ENCODE measurements around the gene TSPAN18.
A peak's percentile ranks its signal among the peaks of the same experiment; 100 is the strongest.

The TSPAN18 gene

DNA sequence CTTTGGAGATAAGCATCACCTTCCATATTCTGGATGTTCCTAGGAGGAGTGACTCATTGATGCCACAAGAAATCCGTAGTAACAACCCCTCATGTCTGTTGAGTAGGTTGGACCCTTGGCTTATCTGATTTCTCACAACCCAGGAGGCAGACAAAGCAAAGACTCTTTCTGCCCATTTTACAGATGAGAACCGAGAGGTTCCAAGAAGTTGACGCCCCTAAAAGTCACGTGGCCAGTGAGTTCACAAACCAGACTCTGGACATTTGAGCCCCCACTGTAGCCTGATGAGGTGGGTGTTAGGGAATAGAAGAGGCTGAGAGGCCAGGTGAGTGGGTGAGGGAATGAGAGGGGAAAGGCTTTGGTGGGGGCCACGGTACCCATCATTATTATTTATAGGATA, 70.3 kb downstream of the TSPAN18 start:
- no peak for DNase-seq (ENCODE audit: low spot score)

DNA sequence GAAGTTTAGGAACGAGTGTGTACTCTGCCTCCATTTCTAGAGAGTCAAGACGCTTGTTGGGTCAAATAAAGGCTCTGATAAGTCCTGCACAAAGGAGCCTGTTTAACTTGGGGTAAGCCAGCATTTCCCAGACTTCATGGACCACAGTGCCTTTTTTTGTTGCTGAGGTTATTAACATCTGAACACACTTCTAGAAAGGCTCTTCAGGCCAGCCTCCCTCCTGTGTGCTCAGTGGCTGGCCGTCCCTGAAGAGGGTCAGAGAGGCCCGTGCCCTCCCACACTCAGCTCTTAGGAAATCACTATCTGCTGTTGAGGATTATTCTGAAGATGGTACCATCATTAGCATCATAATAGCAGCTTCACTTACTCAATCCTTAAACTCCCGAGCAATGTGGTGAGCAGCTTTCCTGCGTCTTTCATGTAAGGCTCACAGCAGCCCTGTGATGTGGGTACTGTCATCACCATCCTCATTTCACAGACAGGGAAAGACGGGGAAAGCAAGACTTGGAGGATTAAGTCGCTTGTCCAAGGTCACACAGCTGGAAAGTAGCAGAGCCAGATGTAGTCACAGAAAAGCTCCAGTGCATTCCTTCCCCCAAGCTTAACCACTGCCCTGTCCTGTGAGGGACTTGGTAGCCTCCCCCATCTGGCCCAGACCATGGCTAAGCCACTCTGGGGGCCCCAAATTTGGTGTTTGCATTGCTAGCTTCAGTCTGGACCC, 71.3 kb downstream of the TSPAN18 start:
- DNase-seq (ENCODE audit: low spot score): no peak

DNA sequence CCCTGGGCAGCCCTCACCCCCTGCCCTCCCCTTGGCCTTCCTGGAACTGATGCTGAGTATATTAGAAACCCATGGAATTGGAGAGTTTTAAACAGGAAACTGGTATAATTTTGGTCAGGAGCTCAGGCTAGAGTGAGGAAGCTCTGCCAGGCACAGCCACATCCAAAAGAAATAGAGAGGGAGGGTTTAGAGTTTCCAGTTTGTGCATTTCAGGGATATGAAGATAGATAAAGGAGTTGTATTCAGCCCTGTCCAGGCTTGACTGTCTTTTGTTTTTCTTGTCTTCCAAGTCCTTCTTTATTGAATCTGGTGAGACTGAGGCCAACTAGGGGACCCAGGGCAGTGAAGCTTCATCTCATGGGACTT, 71.8 kb downstream of the TSPAN18 start:
- no peak for DNase-seq (ENCODE audit: low spot score)

DNA sequence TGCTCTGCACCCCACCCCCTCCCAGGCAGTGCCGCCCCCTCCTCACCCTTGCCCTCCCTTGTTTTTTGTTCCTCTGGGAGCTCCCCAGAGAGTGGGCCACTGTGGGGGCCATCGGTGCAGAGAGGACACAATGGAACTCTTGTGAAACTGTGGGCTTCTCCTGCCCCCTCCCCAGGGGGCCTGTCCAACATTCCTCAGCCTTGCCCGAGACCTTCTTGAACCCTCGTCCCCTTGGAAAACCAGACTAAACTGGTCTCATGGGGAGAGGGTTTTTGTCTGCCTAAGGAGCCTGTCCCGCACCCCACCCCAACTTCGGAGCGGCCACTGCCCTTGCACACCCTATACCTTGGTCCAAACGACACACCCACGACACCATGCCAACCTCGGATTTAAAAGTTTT, 72.2 kb downstream of the TSPAN18 start:
- no peak for DNase-seq (ENCODE audit: low spot score)

DNA sequence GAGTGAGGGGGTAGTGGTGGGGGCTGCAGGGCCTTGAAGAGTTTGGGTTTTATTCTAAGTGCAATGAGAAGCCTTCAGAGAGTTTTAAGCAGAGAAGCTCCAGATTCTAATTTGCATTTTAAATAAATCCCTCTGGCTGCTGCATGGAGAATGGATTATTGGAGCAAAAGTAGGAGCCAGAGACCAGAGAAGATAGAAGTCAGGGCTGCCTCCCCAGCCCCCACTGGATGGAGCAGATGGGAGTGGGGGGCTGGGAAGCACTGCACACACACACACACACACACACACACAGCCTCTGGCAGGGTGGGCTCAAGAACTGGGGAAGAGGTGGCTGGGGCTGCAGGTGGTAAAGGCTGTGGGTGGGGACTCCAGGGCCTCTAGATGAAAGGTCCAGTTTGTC, 75.6 kb downstream of the TSPAN18 start:
- DNase-seq (ENCODE audit: low spot score): no peak

DNA sequence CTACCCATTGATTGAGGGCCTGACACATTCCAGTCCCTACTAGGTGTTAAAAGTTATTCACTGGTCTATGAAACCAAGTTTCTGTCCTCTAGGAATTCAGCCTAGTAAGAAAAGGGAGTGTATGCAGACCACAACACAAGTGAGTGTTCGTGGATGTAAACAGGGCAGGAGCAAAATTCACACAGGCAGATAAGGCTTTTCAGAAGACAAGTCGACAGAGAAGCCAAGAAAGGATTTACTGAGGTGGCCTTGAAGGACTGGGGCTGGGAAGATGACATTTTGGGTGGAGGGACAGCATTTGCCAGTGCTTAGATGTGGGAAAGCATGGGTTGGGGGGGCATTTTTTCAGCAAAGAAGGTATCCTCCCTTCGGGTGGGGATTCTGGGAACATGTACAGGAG, 76.2 kb downstream of the TSPAN18 start:
- DNase-seq (ENCODE audit: low spot score): no peak

DNA sequence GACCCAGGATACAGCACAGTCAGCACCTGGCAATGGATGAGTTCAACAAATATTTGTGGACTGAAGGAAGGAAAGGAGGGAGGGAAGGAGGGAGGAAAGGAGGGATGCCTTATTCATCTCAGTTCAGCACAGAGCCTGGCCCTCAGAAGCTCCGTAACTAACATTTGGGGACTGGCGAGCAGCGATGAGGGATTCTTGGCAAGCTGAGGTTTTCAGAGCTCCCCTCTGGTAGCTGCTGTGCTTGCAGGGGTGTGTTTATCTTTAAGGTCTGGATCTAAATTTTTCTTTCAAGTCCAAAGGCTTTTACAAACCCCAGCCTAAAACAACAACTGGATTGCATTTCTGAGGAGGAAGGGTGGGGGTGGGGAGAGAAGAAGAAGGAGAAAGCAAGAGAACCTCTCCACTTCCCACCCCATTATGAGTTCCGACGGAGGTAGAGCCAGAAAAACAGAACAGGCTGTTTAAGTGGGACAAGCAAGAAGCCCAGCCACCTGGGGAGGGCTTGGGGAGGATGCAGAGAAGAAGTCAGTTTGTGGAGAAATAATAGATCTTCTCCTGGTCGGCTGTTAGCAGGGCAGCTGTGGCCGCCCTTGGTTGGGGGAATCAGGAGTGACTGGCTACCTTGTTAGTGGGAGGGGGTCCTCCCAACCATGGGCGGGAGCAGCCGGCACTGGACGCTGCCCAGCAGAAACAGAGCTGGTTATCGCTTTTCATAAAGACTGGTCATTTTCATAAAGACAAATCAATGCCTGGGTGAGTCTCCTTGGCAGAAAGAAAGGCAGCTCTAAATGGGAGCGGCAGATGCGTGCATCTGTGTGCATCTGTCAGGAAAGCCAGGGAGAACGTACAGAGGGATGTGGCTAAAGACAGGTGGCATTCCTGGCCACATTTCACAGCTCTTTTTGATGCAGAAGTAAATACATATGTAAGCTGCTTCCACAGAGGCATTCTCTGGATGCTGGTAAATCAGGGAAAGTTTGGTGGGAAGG, 78.0 kb downstream of the TSPAN18 start:
- no peak for DNase-seq (ENCODE audit: low spot score)

DNA sequence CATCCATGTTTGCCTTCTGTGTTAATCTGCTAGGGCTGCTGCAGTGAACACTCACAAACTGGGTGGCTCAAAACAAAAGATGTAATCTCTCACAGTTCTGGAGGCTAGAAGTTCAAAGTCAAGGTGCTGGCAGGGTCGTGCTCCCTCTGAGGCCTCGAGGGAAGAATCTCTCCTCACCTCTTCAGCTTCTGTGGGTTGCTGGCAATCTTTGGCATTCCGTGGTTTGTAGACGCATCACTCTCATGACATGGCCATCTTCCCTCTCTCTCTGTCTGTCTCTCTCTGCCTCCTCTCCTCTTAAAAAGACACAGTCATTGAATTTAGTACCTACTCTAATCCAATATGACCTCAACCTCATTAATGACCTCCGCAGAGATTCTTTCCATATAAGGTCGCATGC, 78.8 kb downstream of the TSPAN18 start:
- no peak for DNase-seq (ENCODE audit: low spot score)

DNA sequence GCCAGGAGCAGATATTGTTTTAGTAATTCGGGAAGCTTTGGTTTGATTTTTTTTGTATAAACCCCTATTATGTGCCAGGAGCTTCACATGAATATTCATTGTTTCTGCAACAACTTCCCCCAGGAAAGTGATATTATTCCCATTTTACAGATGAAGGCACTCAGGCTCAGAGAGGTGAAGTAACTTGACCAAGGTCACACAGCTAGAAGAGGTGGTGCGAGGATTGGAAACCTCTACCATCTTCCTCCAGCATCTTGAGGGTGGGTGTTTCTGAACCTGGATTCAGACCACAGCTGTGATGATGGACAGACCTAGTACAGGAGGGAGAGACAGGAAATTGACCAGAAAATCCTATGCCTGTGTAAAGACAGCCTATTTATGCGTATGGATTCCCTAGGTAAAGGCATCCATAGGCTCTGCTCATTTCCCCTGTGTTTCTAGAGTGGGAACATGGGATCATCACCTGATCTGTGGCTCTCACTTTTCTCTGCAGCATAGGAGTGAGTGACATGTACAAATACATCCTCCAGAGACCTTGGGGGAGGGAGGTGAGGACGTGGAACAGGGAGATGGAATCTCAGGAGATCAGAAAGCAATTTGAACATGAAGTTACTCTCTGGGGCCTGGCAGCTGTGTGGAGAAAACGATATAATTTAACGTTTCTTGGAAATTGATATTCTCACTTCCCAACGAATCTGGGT, 81.4 kb downstream of the TSPAN18 start:
- no peak for DNase-seq (ENCODE audit: low spot score)

DNA sequence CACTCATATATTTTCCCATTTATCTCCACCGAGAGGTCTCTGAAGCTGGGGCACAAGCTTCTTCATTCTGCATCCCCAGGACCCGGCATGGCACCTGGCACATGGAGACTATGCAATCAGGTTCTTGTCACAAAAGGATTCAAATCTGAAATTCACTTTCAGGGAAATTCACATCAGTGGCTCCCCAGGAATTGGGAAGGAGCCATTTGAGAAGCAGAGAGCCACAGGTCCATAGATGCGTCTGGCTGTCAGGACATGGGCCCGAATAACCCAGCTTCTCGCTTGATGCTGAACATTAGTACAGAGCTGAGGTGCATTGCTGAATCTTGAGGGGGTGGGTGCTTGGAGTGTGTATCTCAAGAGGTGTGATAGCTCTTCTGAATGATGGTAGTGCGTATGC, 82.5 kb downstream of the TSPAN18 start:
- DNase-seq (ENCODE audit: low spot score): no peak

DNA sequence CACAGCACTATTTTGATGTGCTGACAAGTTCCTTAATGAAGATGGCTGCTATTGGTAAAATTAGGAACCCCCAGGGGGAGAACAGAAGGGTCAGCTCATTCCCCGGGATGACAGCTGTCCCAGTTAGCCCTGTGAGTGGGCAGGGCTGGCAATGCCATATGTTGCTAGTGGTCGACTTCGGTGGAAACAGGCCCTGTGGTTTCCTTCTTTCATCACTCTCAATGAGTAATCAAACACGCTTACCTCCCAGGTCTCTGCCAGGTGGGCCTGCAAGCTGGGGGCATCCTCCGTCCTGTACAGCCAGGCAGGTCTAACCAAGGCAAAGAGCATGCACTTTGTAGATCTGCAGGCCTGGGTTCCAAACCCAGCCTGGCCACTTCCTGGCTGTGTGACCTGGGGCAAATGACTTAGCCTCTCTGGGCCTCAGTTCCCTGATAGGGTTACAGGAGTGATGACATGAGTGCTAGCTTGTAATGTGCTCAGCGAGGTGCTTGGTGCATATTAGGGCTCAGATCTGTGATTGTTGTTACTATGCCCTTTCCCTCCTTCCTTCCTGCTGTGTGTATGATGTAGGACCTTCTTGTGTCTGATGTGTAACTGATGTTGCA, 85.2 kb downstream of the TSPAN18 start:
- no peak for DNase-seq (ENCODE audit: low spot score)

DNA sequence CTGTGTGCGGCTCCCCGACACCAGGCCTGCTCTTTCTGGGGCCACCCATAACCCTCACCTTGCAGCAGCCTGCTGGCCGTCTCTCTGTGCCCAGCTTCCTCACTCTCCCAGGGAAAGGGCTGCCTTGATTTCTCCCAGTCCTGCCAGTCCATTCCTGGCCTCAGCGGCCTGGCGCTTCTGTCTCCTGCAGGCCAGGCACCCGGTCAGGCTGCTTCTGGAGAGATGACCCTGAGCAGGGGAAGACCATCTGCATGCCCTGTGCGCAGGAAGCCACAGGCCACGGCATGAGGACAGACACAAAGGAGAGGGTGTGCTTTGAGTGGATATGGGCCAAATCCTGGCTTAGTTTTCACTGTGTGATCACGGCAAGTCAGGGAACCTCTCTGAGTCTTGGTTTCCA, 86.2 kb downstream of the TSPAN18 start:
- DNase-seq (ENCODE audit: low spot score): peak; percentile 27

DNA sequence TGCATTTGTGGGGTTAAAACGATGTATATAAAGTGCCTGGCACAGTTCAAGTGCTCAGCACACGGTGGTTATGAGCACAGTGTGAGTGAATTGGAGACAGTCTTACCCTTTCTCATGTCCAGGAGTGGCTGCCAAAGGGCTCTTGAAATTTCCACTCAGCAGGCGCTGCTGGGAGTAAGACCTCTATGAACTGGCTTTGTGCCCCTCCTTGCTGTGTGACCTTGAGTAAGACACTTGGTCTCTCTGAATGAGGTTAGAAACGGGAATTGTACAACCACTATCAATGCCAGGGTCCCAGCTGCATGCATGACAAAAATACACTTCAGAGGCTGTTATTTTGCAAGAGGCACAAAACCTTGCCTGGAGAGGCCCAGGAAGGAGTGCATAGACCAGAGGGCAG, 86.6 kb downstream of the TSPAN18 start:
- DNase-seq (ENCODE audit: low spot score): no peak

DNA sequence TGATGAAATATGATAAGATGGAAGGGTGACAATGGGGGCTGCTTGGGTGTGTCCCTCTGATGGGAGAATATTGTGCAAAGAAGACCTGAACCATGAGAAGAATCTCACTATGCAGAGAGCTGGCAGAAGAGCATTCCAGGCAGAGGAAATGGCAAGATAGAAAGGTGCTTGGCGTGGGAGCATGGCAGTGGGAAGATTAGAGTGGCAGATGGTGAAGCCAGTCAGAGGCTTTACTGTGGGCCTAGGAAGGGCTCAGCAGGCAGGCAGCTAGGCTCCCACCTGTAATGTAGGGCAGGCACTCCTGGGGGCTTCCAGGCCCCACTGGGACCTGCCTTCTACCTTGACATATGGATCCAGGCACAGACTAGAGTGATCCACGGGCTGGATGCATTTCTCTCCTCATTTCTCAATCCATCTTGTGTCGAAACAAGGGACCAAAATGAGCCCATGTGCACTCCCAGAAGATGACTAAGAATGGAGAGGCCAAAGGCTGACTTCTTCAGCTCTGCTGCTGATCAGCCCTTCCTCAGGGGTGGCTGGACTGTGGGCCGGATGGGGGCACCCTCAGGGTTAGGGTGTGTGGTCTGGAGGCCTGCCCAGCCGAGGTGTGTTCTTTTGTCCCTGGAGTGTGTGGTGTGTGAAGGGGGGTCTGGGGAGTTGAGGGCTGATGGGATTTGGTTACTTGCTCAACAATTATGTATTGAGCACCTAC, 88.3 kb downstream of the TSPAN18 start:
- no peak for DNase-seq (ENCODE audit: low spot score)

DNA sequence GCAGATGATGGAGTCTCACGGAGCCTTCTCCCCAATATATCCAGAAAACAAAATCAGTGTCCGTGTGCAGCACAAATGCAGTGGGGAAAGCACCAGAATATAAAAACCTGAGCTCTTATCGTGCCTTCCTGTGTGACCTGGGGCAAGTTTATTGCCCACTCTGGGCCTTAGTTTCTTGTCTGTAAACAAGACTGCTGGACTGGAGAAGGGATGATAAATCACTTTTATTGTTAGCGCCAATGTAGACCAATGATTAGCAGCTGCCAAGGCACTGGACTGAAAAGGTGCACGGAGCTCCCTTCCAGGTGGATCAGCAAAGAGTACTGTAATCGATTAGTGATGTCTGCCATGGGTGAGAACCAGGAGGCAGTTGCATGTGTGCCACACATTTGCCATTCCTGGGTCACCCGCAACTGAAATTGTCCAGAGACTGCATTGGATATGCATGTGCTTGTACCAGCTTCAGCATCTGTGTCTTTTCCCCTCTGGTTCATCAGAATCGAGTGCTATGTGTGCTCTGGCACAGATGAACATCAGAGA, 89.2 kb downstream of the TSPAN18 start:
- no peak for DNase-seq (ENCODE audit: low spot score)

DNA sequence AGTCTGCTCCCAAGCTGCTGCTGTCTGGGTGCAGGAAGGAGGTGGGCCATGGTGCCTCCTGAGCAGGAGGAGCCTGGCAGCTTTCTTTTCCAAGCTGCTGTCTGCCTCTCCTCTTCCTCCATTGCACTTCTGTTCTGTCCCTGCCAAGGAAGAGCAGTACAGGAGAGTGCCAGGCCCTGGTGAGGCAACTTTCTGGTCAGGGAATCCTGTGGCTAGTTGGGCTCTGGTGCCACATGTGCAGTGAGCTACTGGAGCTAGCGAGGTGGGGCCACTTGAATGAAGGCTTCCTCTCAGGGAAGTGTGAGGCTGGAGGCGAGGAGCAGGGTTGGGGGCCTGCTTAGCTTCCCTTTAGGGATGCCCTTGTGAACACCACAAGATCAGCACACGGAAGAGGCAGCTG, 90.0 kb downstream of the TSPAN18 start:
- no peak for DNase-seq (ENCODE audit: low spot score)

DNA sequence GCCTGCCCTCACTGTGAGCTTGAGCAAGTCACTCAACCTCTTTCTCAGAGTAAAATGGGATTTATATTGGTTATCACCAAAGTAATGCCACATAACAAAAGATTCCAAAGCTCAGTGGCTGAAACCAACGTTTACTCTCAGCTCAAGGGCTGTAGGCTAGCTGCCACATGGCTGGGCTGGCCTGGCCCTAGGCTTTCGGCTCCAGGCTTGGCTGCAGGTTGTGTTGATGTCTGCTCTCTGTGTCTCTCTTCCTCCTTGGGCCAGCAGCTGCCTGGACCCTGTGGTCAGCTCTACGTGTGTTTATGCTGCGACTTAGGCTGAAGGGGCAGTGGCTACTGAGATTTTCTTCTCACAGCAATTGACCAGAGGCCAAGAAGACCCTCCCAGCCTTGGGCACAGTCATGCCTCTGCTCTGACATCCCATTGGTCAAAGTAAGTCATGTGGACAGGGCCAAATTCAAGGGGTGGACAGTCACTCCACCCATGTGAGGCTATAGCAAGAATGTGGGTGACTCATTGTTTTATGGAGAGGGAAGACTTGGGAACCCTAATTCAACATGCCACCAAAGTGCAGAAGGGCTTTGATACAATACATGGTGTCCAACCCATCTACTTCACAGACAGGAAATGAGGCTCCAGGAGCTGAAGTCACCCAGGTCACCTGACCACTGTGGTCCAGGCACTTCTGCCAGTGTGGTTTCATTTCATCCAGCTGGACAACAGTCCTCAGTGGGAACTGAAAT, 90.6 kb downstream of the TSPAN18 start:
- peak; percentile 81 for DNase-seq (ENCODE audit: low spot score)

DNA sequence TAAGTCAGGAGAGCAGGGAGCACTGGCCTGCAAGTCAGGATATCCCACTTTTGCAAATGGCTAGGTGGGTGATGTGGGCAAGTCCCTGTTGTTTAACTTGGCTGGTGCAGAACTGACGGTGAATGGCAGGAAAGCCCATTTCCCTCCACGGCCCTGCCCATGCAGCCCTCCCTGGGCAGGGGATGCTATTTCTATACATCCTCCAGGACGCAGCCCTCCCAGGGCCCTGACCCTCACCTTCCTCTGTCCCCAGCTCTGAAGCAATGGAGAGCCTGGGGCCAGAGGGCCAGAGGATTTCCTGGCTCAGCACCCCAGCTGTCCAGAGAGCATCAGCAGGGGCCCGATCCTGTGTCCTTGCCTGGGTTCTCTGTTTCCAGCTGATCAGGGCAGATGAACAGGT, 91.3 kb downstream of the TSPAN18 start:
- DNase-seq (ENCODE audit: low spot score): peak; percentile 11

DNA sequence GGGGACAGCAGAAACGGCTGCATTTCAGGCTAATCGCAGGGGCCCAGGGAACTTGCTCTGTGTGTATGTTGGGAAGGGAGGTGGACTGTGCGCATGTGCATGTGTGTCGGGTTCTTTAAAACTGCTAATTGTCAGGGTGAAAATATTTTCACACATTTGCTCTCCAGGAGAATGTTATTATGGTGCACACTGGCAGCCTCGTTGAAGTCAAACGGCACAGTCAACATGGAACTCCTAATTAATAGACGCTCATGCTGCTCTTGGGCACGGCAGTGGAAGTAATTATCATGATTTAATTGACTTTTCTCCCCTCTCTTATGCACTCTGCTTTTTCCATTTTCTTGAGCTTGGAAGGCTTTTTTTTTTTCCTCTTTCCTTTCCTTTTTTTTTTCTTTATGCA, 92.6 kb downstream of the TSPAN18 start:
- no peak for DNase-seq (ENCODE audit: low spot score)

DNA sequence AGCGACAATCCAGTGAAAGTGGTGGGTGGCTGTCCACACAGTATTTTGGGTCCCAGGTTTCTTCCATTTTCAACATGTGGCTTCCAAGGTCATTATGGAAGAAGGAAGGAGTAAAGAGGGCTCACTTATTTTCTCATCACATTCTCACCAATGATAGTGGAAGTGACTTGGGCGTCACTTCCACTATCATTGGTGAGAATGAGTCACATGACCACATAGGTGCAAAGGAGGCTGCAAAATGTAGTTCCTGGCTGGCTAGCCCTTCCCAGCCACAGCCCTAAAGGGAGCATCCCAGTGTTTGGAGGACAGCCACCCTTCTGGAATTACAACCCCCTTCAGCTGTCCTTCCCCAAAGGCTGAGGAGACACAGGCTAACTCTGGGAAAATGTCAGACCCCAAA, 95.6 kb downstream of the TSPAN18 start:
- DNase-seq (ENCODE audit: low spot score): no peak

DNA sequence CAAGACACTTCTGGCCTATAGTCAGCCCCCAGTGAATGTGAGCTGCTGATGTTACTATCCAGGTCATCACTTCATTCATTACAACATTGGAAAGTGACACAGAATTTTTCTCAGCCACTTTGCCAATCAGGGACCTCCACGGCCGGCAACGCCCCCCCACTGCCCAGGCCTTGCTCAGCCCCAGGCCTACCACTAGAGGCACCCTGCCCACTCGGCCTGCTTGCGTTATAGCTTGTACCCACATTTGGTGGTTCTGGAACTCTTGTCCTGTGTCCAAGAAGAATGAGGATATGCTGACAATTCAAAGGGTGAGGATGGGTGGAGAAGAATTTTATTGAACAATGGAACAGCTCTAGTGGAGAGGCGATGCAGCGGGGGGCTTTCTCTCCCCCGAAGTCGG, 96.2 kb downstream of the TSPAN18 start:
- DNase-seq (ENCODE audit: low spot score): no peak

Measured in kidney capillary endothelial cell (primary cell).